K562 (cell line): ENCODE data around the gene SERPING1. TPM values are rescaled to one million over a fixed set of nuclear protein-coding genes. Genes with fewer than 3 reads are reported as not detected.
A peak's percentile ranks its signal among the peaks of the same experiment; 100 is the strongest.

Source experiments
- DPF2 ChIP-seq: fragments of 450-650 bp; IDR thresholded peaks from 2 replicates; pipeline ENCODE4 v1.6.1; 2016
- FOXA1 ChIP-seq: fragments of 450-650 bp; IDR thresholded peaks from 2 replicates; pipeline ENCODE4 v1.6.1; 2016; ENCODE audit warnings: mild to moderate bottlenecking, borderline replicate concordance
- GATAD2B ChIP-seq: fragments of 450-650 bp; IDR thresholded peaks from 2 replicates; pipeline ENCODE4 v1.6.1; 2017; ENCODE audit warnings: mild to moderate bottlenecking, borderline replicate concordance
- GMEB1 ChIP-seq: fragments of 250-450 bp; sonication (Bioruptor Pico); IDR thresholded peaks from 2 replicates; pipeline ENCODE4 v1.4.0; 2020; ENCODE audit warnings: mild to moderate bottlenecking
- HMBOX1 ChIP-seq: sonication (generic); IDR thresholded peaks from 2 replicates; pipeline ENCODE4 v1.6.1; 2016
- HNRNPL ChIP-seq: fragments of 200-400 bp; formaldehyde crosslinking; IDR thresholded peaks from 2 replicates; pipeline ENCODE4 v1.6.1; 2017; ENCODE audit warnings: low read depth, mild to moderate bottlenecking, low read length
- HNRNPUL1 ChIP-seq: fragments of 200-400 bp; formaldehyde crosslinking; IDR thresholded peaks from 2 replicates; pipeline ENCODE4 v1.6.1; 2017; ENCODE audit warnings: low read length
- KLF6 ChIP-seq: fragments of 250-450 bp; sonication (Bioruptor Pico); IDR thresholded peaks from 2 replicates; pipeline ENCODE4 v1.4.0; 2020; ENCODE audit warnings: mild to moderate bottlenecking, moderate library complexity, borderline replicate concordance
- NUFIP1 ChIP-seq: fragments of 450-650 bp; IDR thresholded peaks from 2 replicates; pipeline ENCODE4 v1.6.1; 2018; ENCODE audit not compliant: partially characterized antibody
- RERE ChIP-seq: sonication (generic); formaldehyde crosslinking; IDR thresholded peaks from 2 replicates; pipeline ENCODE4 v1.8.0; 2023; ENCODE audit warnings: missing genetic modification reagents, mild to moderate bottlenecking, borderline replicate concordance
- SMAD2 ChIP-seq: fragments of 150-350 bp; IDR thresholded peaks from 2 replicates; pipeline ENCODE4 v1.6.1; 2014; ENCODE audit warnings: low read depth, mild to moderate bottlenecking, low read length
- ZNF12 ChIP-seq: sonication (generic); formaldehyde crosslinking; IDR thresholded peaks from 2 replicates; pipeline ENCODE4 v1.4.0; 2020; ENCODE audit warnings: mild to moderate bottlenecking, missing genetic modification reagents
- ZNF282 ChIP-seq: sonication (generic); formaldehyde crosslinking; IDR thresholded peaks from 2 replicates; pipeline ENCODE4 v1.8.1; 2023; ENCODE audit warnings: missing genetic modification reagents
- ZNF316 ChIP-seq: fragments of 450-650 bp; IDR thresholded peaks from 2 replicates; pipeline ENCODE4 v1.6.1; 2016
- ZNF57 ChIP-seq: fragments of 450-650 bp; formaldehyde crosslinking; IDR thresholded peaks from 2 replicates; pipeline ENCODE4 v1.4.0; 2020; ENCODE audit warnings: mild to moderate bottlenecking, moderate library complexity
- ZNF586 ChIP-seq: fragments of 450-650 bp; formaldehyde crosslinking; conservative IDR thresholded peaks from 2 replicates; pipeline ENCODE4 v1.4.0; 2020; ENCODE audit warnings: mild to moderate bottlenecking, moderate library complexity
- polyA plus RNA-seq, 8 experiments: library from polyadenylated mRNA; depleted of rRNA in 4 of 8; stranded (reverse) in 5 of 8; unstranded in 3 of 8; fragments of >200 nt; fragmentation: Nextera tagmentation in 2 of 8; fragmentation: Illumina TruSeq in 1 of 8; extraction: Ambion mirVana in 2 of 8; extraction: Trizol in 1 of 8; gene quantifications; 2 replicates each; pipeline versions ENCODE4 v1.2.1 to v1.2.3, GENCODE V29; 2011 to 2014; ENCODE audit warnings: inconsistent platforms in 1 of 8, missing spikeins in 1 of 8
- total RNA-seq, 7 experiments: library from RNA; depleted of rRNA in 6 of 7; stranded (reverse); fragments of >200 nt in 6 of 7; fragmentation: Illumina TruSeq in 2 of 7; extraction: Trizol in 2 of 7; gene quantifications; 2 replicates each; pipeline versions ENCODE4 v1.2.1 to v1.2.3, GENCODE V29; 2011 to 2021; ENCODE audit warnings: low replicate concordance in 1 of 7
- TF ChIP-seq, protein P1 (sequence below): fragments of 450-650 bp; IDR thresholded peaks from 2 replicates; pipeline ENCODE4 v1.6.1; 2017; ENCODE audit warnings: antibody characterized with exemption, mild to moderate bottlenecking

Gene SERPING1
- total and polyA plus RNA-seq, 9 of the 15 experiments (the other 6 are each of a cell fraction or from before 2014, with no cell fraction given), result 0.10 to 1.00 (median 0.21) TPM; not detected in 2

DNA sequence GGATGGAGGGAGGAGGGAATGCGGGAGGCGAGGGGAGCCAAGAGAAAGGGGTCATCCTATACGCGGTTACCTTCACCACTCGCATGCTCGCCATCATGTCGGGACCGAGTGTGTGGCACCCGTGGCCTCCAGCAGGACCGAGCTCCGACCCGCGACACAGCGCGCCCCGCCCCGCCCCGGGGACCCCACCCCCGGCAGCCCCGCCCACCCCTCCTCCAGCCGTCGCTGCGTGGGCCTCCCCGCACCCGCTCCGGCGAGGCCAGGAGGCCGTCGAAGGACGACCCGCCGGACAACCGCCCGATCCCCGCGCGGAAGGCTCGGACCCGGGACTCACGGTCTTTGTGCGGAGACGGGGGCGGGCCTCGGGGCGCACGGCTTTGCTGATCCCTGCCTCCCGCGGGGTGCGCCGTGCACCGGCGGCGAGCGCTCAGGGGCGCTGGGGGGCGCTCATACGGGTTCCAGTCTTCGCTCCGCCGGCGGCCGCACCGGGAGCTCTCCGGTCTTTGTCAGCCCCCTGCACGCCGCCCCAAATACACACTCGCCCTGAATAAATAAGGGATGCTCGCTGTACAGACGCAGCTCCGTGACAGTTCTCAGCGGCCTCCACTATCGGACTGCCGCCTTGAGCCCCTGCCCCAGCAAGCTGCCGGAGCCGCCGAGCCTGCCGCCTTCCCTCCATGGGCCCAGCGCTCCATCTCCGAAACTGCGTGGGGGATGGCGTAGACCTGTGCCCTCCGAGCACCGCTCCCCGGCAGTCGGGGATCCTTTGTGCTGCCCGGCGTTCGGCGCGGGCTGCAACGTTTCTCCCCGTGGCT lies 29.8 kb upstream of the SERPING1 start, which contains the start of gene UBE2L6 (continued):
- TF ChIP-seq RERE (CRISPR knock-in tag), result no peak
- TF ChIP-seq HNRNPUL1, result no peak
- no peak for TF ChIP-seq ZNF57
- TF ChIP-seq GATAD2B, result no peak
- TF ChIP-seq HNRNPL, result no peak
- TF ChIP-seq SMAD2, result no peak
- no peak for TF ChIP-seq ZNF316
- TF ChIP-seq NUFIP1, result no peak
- TF ChIP-seq ZNF282 (CRISPR knock-in tag), result no peak
- TF ChIP-seq, protein P1, sequence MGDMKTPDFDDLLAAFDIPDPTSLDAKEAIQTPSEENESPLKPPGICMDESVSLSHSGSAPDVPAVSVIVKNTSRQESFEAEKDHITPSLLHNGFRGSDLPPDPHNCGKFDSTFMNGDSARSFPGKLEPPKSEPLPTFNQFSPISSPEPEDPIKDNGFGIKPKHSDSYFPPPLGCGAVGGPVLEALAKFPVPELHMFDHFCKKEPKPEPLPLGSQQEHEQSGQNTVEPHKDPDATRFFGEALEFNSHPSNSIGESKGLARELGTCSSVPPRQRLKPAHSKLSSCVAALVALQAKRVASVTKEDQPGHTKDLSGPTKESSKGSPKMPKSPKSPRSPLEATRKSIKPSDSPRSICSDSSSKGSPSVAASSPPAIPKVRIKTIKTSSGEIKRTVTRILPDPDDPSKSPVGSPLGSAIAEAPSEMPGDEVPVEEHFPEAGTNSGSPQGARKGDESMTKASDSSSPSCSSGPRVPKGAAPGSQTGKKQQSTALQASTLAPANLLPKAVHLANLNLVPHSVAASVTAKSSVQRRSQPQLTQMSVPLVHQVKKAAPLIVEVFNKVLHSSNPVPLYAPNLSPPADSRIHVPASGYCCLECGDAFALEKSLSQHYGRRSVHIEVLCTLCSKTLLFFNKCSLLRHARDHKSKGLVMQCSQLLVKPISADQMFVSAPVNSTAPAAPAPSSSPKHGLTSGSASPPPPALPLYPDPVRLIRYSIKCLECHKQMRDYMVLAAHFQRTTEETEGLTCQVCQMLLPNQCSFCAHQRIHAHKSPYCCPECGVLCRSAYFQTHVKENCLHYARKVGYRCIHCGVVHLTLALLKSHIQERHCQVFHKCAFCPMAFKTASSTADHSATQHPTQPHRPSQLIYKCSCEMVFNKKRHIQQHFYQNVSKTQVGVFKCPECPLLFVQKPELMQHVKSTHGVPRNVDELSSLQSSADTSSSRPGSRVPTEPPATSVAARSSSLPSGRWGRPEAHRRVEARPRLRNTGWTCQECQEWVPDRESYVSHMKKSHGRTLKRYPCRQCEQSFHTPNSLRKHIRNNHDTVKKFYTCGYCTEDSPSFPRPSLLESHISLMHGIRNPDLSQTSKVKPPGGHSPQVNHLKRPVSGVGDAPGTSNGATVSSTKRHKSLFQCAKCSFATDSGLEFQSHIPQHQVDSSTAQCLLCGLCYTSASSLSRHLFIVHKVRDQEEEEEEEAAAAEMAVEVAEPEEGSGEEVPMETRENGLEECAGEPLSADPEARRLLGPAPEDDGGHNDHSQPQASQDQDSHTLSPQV, result no peak
- TF ChIP-seq HMBOX1, result no peak
- no peak for TF ChIP-seq ZNF586 (CRISPR knock-in tag)
- no peak for TF ChIP-seq FOXA1
- TF ChIP-seq ZNF12 (CRISPR knock-in tag), result no peak
- no peak for TF ChIP-seq GMEB1
- TF ChIP-seq DPF2, result peak; percentile 38; the same call in 1 of the 2 replicates
- no peak for TF ChIP-seq KLF6 (CRISPR knock-in tag)
